CD14-positive monocyte (primary cell): ENCODE results near the gene SIRT7. TPM values are rescaled to one million over a fixed set of nuclear protein-coding genes. Genes with fewer than 3 reads are reported as not detected.
A peak's percentile ranks its signal among the peaks of the same experiment; 100 is the strongest.

Experiments used
- DNase-seq, 3 donors: peaks; one replicate each; pipeline ENCODE4 v3.0.0-alpha.2; 2011 to 2022
- H2AFZ ChIP-seq: 2 replicates; pipeline ENCODE4 v1.6.0; 2012; ENCODE audit warnings: mild to moderate bottlenecking, low read depth, low read length, inconsistent platforms; ENCODE audit not compliant: insufficient read depth, poor library complexity, severe bottlenecking
- H3K27ac ChIP-seq, 2 donors: 1 replicate in 1 of 2; 2 replicates in 1 of 2; pipeline ENCODE4 v1.5.1; 2012 to 2013; ENCODE audit warnings: low read length in 2 of 2, control low read depth in 1 of 2, inconsistent platforms in 1 of 2, low read depth in 1 of 2, mild to moderate bottlenecking in 1 of 2
- H3K27me3 ChIP-seq, 2 donors: one replicate each; pipeline versions ENCODE4 v1.6.0 to v1.6.1; 2011 to 2013; ENCODE audit warnings: low read length in 2 of 2; ENCODE audit not compliant: control insufficient read depth in 2 of 2, insufficient read depth in 2 of 2
- H3K36me3 ChIP-seq, 2 donors: replicated peaks in 1 of 2; 1 replicate in 1 of 2; 2 replicates in 1 of 2; pipeline versions ENCODE4 v1.5.1 to v1.6.1; 2012 to 2013; ENCODE audit warnings: low read length in 2 of 2, control low read depth in 1 of 2, inconsistent platforms in 1 of 2, mild to moderate bottlenecking in 1 of 2; ENCODE audit not compliant: insufficient read depth in 2 of 2, control insufficient read depth in 1 of 2
- H3K4me1 ChIP-seq, 2 donors: 1 replicate in 1 of 2; 2 replicates in 1 of 2; pipeline versions ENCODE4 v1.5.1 to v1.6.1; 2012 to 2013; ENCODE audit warnings: low read length in 2 of 2, control low read depth in 1 of 2, inconsistent platforms in 1 of 2, mild to moderate bottlenecking in 1 of 2, moderate library complexity in 1 of 2; ENCODE audit not compliant: insufficient read depth in 2 of 2, control insufficient read depth in 1 of 2
- H3K4me2 ChIP-seq: replicated peaks from 2 replicates; pipeline ENCODE3; 2012; ENCODE audit warnings: low read length, moderate library complexity, mild to moderate bottlenecking; ENCODE audit not compliant: poor library complexity, severe bottlenecking; ENCODE audit errors: extremely low read depth
- H3K4me3 ChIP-seq, 3 experiments: fragments of 200-600 bp in 1 of 3; sonication (generic) in 1 of 3; replicated peaks in 1 of 3; 1 replicate in 2 of 3; 2 replicates in 1 of 3; pipeline ENCODE4 v1.5.1; 2011 to 2013; ENCODE audit warnings: low read length in 3 of 3, mild to moderate bottlenecking in 3 of 3, control low read depth in 2 of 3, low read depth in 2 of 3, inconsistent platforms in 1 of 3, moderate library complexity in 1 of 3
- H3K79me2 ChIP-seq: 2 replicates; pipeline ENCODE4 v1.6.0; 2012; ENCODE audit warnings: mild to moderate bottlenecking, control low read depth, inconsistent platforms, low read length, moderate library complexity; ENCODE audit not compliant: insufficient read depth
- H3K9ac ChIP-seq: 2 replicates; pipeline ENCODE4 v1.6.0; 2017; ENCODE audit warnings: low read length, mild to moderate bottlenecking; ENCODE audit not compliant: insufficient read depth, poor library complexity, severe bottlenecking
- H3K9me3 ChIP-seq, 2 donors: replicated peaks in 1 of 2; 1 replicate in 1 of 2; 2 replicates in 1 of 2; pipeline versions ENCODE4 v1.5.1 to v1.6.1; 2012 to 2013; ENCODE audit warnings: low read length in 2 of 2, control low read depth in 1 of 2; ENCODE audit not compliant: control insufficient read depth in 1 of 2, insufficient read depth in 1 of 2
- H4K20me1 ChIP-seq: 2 replicates; pipeline ENCODE4 v1.6.0; 2012; ENCODE audit warnings: mild to moderate bottlenecking, low read length, control low read depth, moderate library complexity; ENCODE audit not compliant: insufficient read depth
- H3K27ac Mint-ChIP-seq, 7 donors: one replicate each; pipeline ENCODE4 v1.8.0; 2020; ENCODE audit warnings: mild to moderate bottlenecking in 7 of 7, mixed read lengths in 7 of 7, moderate library complexity in 6 of 7, inconsistent platforms in 2 of 7
- H3K27me3 Mint-ChIP-seq, 3 donors: one replicate each; pipeline ENCODE4 v1.8.0; 2021 to 2022; ENCODE audit warnings: low read depth in 3 of 3, mild to moderate bottlenecking in 3 of 3, mixed read lengths in 3 of 3, moderate library complexity in 3 of 3, inconsistent platforms in 1 of 3
- H3K36me3 Mint-ChIP-seq, 2 donors: one replicate each; pipeline ENCODE4 v1.8.0; 2020; ENCODE audit warnings: mixed read lengths in 2 of 2, inconsistent platforms in 1 of 2, mild to moderate bottlenecking in 1 of 2
- H3K4me1 Mint-ChIP-seq: one replicate; pipeline ENCODE4 v1.8.0; 2020; ENCODE audit warnings: mild to moderate bottlenecking, mixed read lengths
- H3K4me3 Mint-ChIP-seq, 2 donors: one replicate each; pipeline ENCODE4 v1.8.0; 2020; ENCODE audit warnings: mild to moderate bottlenecking in 2 of 2, mixed read lengths in 2 of 2, moderate library complexity in 1 of 2
- H3K9me3 Mint-ChIP-seq, 7 donors: one replicate each; pipeline ENCODE4 v1.8.0; 2020 to 2022; ENCODE audit warnings: mixed read lengths in 7 of 7, mild to moderate bottlenecking in 6 of 7, moderate library complexity in 6 of 7, inconsistent platforms in 2 of 7
- WGBS: methylation state at CpG from one replicate; pipeline ENCODE4 v1.1.5; 2013; ENCODE audit warnings: missing lambda C conversion rate; ENCODE audit not compliant: insufficient coverage; 5-methylcytosine and 5-hydroxymethylcytosine counted together
- intact Hi-C, 2 donors: fragments of 100-400 bp; cut with micrococcal nuclease; formaldehyde crosslinking; loops; one replicate each; pipeline versions ENCODE4 v1.15.0 to v1.15.1; 2023
- polyA plus RNA-seq, 3 donors: library from polyadenylated mRNA; depleted of rRNA in 1 of 3; unstranded in 2 of 3; stranded (reverse) in 1 of 3; fragments of 300-500 nt in 2 of 3; fragments of >200 nt in 1 of 3; fragmentation: Illumina TruSeq in 2 of 3; gene quantifications; 1 replicate in 2 of 3; 2 replicates in 1 of 3; pipeline ENCODE4 v1.2.3, GENCODE V29; 2012 to 2021
- TF ChIP-seq, protein P1 (sequence below): fragments of 200-600 bp; IDR thresholded peaks from one replicate; pipeline ENCODE4 v1.8.0; 2022; ENCODE audit warnings: antibody characterized with exemption, mild to moderate bottlenecking

Gene SIRT7
- polyA plus RNA-seq, 3 donors = 22.5 to 73.5 (median 23.7) TPM

DNA sequence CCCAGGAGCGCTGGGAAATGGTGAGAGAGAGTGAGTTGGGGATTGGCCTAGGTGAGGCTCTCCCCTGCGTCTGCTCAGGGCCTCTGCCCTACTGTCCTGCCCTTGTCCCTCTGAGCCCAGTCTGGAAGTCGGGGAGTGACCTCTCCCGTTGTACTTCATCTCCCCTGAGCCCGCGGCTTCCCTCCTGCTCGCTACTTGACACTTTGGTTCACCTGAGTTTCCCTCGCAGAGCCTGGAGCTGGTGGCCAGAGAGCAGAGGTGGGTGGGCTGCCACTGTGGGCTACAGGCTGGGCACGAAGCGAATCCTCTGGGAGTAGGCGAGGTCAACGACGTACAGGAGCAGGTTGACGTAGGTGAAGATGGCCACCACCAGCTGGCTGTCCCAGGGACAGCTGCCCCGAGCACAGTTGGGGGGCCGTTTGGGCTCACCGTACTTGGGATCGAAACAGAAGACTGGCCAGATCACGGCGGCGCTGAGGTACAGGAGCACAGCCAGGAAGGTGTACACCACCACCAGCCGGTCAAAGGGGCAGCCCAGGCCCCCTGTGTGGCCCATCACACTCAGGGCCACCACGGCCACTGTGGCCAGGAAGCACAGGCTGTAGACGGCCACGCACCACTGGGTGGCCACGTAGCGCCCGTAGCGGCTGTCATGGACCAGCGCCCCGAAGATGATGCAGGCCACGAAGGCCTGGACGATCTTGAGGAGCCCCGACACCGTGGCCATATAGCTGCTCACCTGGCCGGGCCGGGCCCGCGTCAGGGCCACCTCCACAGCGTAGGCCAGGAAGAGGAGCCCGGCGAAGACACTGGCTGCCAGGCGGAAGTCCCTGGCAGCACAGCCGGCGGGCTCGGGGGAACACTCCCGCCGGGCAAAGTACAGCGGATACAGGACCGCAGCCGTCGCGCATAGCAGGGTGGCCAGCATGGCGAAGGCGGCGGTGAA lies 22.8 kb upstream of the SIRT7 start:
- no peaks in the 10 kb centered on the region for H3K79me2 ChIP-seq
- H4K20me1 ChIP-seq = no peaks in the 10 kb centered on the region
- H3K9me3 ChIP-seq = no peaks in the 10 kb centered on the region
- H3K4me1 Mint-ChIP-seq = peaks cover 14% of the 10 kb centered on the region
- H3K4me2 ChIP-seq = no peak overlapping the region
- no peak for DNase-seq
- TF ChIP-seq, protein P1, sequence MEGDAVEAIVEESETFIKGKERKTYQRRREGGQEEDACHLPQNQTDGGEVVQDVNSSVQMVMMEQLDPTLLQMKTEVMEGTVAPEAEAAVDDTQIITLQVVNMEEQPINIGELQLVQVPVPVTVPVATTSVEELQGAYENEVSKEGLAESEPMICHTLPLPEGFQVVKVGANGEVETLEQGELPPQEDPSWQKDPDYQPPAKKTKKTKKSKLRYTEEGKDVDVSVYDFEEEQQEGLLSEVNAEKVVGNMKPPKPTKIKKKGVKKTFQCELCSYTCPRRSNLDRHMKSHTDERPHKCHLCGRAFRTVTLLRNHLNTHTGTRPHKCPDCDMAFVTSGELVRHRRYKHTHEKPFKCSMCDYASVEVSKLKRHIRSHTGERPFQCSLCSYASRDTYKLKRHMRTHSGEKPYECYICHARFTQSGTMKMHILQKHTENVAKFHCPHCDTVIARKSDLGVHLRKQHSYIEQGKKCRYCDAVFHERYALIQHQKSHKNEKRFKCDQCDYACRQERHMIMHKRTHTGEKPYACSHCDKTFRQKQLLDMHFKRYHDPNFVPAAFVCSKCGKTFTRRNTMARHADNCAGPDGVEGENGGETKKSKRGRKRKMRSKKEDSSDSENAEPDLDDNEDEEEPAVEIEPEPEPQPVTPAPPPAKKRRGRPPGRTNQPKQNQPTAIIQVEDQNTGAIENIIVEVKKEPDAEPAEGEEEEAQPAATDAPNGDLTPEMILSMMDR = no peak
- H3K36me3 ChIP-seq = no peaks in the 10 kb centered on the region
- no peaks in the 10 kb centered on the region for H3K36me3 Mint-ChIP-seq
- H3K27me3 ChIP-seq = peaks cover 0 to 23% of the 10 kb centered on the region in 2 donors
- H3K9me3 Mint-ChIP-seq = peaks cover 0 to 4% (median 0%) of the 10 kb centered on the region in 7 donors
- no peak overlapping the region for H3K4me3 Mint-ChIP-seq
- 94% methylated on average over 55 of the region's 56 CpGs for WGBS
- no peak overlapping the region for H3K27ac ChIP-seq
- no peak overlapping the region for H3K4me3 ChIP-seq
- H3K27ac Mint-ChIP-seq = no peak overlapping the region
- no peak overlapping the region for H3K9ac ChIP-seq
- peaks cover 10 to 16% of the 10 kb centered on the region in 2 donors for H3K4me1 ChIP-seq
- peaks cover 22 to 61% (median 38%) of the 10 kb centered on the region in 3 donors for H3K27me3 Mint-ChIP-seq
- no peak overlapping the region for H2AFZ ChIP-seq
- intact Hi-C loops = no loop called here

DNA sequence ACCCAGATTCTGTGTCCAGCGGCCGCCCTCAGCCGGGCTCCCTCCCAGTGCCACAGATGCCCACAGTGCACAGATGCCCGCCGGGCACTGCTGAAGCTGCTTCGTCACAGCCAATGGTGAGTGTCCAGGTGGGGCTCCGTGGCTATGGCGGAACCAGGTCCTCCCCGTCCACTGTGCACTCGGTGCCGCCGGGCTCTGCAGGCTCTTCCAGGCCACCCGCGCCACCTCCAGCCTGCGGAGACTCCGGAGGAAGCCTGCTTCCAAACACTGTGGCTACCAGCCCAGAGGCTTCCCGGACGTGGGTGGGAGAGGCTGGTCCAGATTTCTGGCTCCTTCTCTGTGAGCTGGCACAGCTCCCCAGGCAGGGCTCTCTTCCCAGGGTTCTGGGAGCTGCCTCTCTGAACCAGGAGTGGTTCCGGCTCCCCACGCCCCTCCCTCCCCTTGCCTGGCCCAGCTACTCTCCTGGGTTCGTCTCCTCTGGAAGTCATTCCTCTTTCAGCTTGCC lies 22.0 kb upstream of the SIRT7 start:
- no peak overlapping the region for H2AFZ ChIP-seq
- H3K9me3 ChIP-seq = no peaks in the 10 kb centered on the region

More for the DNA sequence above, 22.0 kb upstream of the SIRT7 start:
- Histone ChIP-seq H3K4me1 (peaks cover 10 to 16% of the 10 kb centered on the region in 2 donors), H4K20me1 (no peaks in the 10 kb centered on the region), H3K27ac (no peak overlapping the region), H3K79me2 (no peaks in the 10 kb centered on the region), H3K4me3 (no peak overlapping the region), H3K4me2 (no peak overlapping the region), H3K36me3 (no peaks in the 10 kb centered on the region), H3K9ac (no peak overlapping the region), H3K27me3 (peaks cover 0 to 23% of the 10 kb centered on the region in 2 donors)
- H3K27ac Mint-ChIP-seq = no peak overlapping the region
- peak overlapping the region in 1 of 2 donors; percentile 26 for H3K4me3 Mint-ChIP-seq
- peaks cover 20 to 64% (median 36%) of the 10 kb centered on the region in 3 donors for H3K27me3 Mint-ChIP-seq
- peaks cover 0 to 4% (median 0%) of the 10 kb centered on the region in 7 donors for H3K9me3 Mint-ChIP-seq
- H3K36me3 Mint-ChIP-seq = no peaks in the 10 kb centered on the region
- DNase-seq = no peak
- H3K4me1 Mint-ChIP-seq = peaks cover 15% of the 10 kb centered on the region
- TF ChIP-seq, protein P1 = no peak
- intact Hi-C loops = no loop called here
- 92% methylated on average over 13 of the region's 21 CpGs for WGBS
